HepG2 (cell line): ENCODE measurements around the gene PMM2.

Source experiments
- ADNP ChIP-seq: sonication (generic); formaldehyde crosslinking; IDR thresholded peaks from 2 replicates; pipeline ENCODE4 v1.4.0; 2020; ENCODE audit warnings: missing genetic modification reagents
- AFF4 ChIP-seq: sonication (generic); formaldehyde crosslinking; IDR thresholded peaks from 2 replicates; pipeline ENCODE4 v1.4.0; 2020; ENCODE audit warnings: missing genetic modification reagents
- BHLHE40 ChIP-seq: IDR thresholded peaks from 2 replicates; pipeline ENCODE4 v1.6.1; 2011; ENCODE audit warnings: low read length, improper control_type of control experiment
- CREB1 ChIP-seq, 2 experiments: fragments of 450-650 bp in 1 of 2; IDR thresholded peaks; 2 replicates each; pipeline ENCODE4 v1.6.1; 2016 to 2017; ENCODE audit warnings: control low read depth in 1 of 2, mild to moderate bottlenecking in 1 of 2, missing compliant biosample characterization in 1 of 2, missing genetic modification characterization in 1 of 2
- CTCF ChIP-seq: sonication (generic); formaldehyde crosslinking; IDR thresholded peaks from 2 replicates; pipeline ENCODE4 v1.5.0; 2020; ENCODE audit warnings: mild to moderate bottlenecking, missing genetic modification reagents, moderate library complexity
- EP300 ChIP-seq, 3 experiments: sonication (generic) in 1 of 3; formaldehyde crosslinking in 1 of 3; IDR thresholded peaks; 2 replicates each; pipeline versions ENCODE4 v1.5.1 to v1.6.1; 2011 to 2020; ENCODE audit warnings: low read depth in 2 of 3, low read length in 2 of 3, borderline replicate concordance in 1 of 3, improper control_type of control experiment in 1 of 3, mild to moderate bottlenecking in 1 of 3, missing genetic modification reagents in 1 of 3, moderate library complexity in 1 of 3
- MAFF ChIP-seq: IDR thresholded peaks from 2 replicates; pipeline ENCODE4 v1.6.1; 2011; ENCODE audit warnings: low read depth, low read length, improper control_type of control experiment
- TRIM24 ChIP-seq: sonication (generic); formaldehyde crosslinking; IDR thresholded peaks from 2 replicates; pipeline ENCODE4 v1.8.0; 2022; ENCODE audit warnings: mild to moderate bottlenecking, missing genetic modification reagents
- ZBTB49 ChIP-seq: sonication (generic); formaldehyde crosslinking; IDR thresholded peaks from 2 replicates; pipeline ENCODE4 v1.4.0; 2020; ENCODE audit warnings: missing genetic modification reagents, borderline replicate concordance
- ZNF468 ChIP-seq: sonication (generic); formaldehyde crosslinking; IDR thresholded peaks from 2 replicates; pipeline ENCODE4 v1.8.0; 2022; ENCODE audit warnings: mild to moderate bottlenecking, moderate library complexity, missing genetic modification reagents

GRCh38 chr16:8894736-8895334 is 97.2 kb downstream of the PMM2 start:
- TF ChIP-seq ADNP (CRISPR knock-in tag) (no peak), TRIM24 (no peak), BHLHE40 (no peak), CTCF (CRISPR knock-in tag) (no peak), ZNF468 (CRISPR knock-in tag) (no peak), AFF4 (CRISPR knock-in tag) (no peak), EP300 (IDR thresholded peaks at IDR 0.05; ENCODE audit: low read depth in 2 of 2, low read length in 2 of 2) (no peak), EP300 (CRISPR knock-in tag; IDR thresholded peaks at IDR 0.05; ENCODE audit: borderline replicate concordance) (no peak), CREB1 (IDR thresholded peaks at IDR 0.05) (no peak), CREB1 (CRISPR knock-in tag; IDR thresholded peaks at IDR 0.05) (no peak), ZBTB49 (CRISPR knock-in tag) (no peak), MAFF (no peak)
